GM21529 (cell line): ENCODE data around the gene EYA3.
A peak's percentile ranks its signal among the peaks of the same experiment; 100 is the strongest.

Source experiments
- ATAC-seq: cut with Tn5 transposase; IDR thresholded peaks from one replicate; pipeline ENCODE4 v1.9.1; 2021; ENCODE audit not compliant: unreplicated experiment

The EYA3 gene

DNA sequence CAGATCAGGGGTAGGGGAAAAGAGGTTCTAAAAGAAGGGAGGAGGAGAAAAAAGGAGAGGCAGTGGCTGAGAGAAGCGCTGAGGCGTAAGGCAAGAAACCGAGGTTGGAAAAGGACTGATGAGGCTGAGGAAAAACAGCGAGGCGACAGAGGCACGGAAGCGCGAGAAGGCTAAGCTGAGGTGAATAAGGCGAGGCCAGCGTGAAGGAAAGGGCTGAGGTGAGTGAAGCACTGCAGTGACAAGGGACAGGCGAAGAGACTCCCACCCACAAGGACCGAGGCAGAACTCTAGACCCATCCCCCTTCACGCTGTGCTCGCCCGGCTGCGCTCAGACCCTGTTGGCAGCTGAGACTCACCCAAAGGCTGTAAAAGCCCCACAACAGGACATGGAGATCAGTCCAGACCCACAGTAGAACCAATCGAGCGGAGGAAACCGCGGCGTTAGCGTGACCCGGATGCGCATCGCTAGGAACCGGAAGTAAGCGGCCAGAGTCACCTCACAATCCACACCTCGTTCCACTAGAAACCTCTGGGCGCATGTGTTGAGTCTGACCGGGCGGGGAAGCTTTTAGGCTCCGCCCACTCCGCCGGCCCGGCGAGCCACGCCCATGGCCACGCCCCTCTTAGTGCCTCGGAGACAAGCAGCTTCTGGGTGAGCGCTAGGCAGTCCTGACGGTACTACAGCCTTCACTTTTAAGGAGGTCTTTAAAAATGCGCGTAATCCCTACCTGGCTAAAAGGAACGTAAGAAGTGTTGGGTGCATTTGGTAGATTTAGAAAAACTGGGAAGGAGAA, at the start of gene EYA3:
TSS of gene EYA3 (minus strand) at position 443 of the 794 bp plus-strand sequence. CDS start 30,584 bp downstream, outside the sequence.
- ATAC-seq = peak; percentile 86

DNA sequence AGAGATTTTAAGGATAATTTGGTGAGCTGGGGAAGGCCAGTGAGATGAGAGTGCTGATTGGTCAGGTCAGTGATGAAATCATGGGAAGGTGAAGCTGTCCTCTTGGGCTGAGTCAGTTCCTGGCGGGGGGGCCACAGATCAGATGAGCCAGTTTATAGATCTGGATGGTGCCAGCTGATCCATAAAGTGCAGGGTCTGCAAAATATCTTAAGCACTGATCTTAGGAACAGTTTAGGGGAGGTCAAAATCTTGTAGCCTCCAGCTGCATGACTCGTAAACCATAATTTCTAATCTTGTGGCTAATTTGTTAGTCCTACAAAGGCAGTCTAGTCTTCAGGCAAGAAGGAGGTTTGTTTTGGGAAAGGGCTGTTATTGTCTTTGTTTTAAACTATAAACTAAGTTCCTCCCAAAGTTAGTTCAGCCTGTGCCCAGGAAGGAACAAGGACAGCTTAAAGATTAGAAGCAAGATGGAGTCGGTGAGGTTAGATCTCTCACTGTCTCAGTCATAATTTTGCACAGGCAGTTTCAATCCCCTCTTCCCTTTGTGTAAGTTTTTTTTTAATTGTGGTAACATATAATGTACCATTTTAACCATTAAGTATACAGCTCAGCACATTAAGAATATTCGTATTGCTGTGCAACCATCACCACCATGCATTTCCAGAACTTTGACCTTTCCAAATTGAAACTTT, 48.7 kb upstream of the EYA3 start:
- ATAC-seq = no peak

DNA sequence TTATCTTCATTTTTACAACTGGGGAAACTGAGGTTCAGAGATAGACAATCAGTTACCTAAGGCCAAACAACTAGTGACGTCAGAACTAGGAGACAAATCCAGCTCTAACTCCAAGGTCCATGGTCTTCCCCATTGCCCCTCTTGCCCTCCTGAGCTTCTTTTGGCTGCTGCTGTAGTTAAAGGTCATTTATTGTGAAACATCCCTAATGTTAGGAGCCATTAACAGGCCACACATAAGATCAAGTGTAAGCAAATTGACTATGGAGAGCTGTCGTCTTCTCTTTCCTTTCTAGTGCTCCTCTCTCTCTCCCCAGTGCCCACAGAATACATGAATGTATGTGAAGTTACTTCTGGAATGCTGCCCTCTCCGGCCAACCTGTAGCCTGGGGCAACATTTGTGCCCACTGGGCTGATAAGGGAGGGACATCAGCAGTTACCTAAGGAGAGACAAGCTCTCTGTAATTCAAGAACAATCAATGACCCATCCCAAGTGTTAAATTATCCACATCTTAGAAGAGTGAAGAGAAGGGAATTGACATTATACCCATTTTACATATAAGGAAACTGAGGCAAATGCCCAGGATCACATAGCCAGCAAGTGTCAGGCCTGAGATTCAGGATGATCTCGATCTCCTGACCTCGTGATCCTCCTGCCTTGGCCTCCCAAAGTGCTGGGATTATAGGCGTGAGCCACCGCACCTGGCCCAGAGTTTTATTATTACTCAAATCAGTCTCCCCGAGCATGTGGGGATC, 47.9 kb upstream of the EYA3 start:
- ATAC-seq = no peak

DNA sequence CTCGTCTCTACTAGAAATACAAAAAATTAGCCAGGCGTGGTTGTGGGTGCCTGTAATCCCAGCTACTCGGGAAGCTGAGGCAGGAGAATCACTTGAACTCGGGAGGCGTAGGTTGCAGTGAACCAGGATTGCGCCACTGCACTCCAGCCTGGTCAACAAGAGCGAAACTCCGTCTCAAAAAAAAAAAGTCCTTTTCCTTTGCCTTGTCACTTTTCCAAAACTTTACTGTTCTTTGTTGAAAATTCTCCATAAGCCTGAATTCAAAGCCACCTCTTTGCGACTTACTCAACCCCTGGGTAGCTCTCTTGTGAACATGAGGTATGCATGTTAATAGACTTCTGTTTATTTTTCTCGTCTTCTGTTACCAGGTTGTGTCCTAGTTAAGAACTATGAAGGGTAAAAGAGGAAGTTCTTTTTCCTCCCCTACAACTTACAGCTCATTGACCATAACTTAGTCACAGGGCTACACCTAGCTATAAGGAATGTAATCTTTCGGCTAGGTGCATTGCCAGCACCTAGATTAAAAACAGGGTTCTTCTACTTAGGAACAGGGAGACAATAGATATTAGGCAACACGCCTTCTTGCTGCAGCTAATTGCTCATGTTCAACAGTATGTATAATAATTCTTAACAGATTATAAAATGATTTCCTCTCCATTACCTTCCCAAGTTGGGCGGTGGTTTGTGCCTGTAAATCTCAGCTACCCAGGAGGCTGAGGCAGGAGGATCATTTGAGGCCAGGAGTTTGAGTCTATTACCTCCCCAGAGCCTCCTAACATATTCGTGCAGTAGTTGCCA, 47.2 kb upstream of the EYA3 start:
- ATAC-seq = peak; percentile 51

- ATAC-seq = no peak
These were observed 46.3 kb upstream of the EYA3 start for GRCh38 chr1:28134651-28135207.

DNA sequence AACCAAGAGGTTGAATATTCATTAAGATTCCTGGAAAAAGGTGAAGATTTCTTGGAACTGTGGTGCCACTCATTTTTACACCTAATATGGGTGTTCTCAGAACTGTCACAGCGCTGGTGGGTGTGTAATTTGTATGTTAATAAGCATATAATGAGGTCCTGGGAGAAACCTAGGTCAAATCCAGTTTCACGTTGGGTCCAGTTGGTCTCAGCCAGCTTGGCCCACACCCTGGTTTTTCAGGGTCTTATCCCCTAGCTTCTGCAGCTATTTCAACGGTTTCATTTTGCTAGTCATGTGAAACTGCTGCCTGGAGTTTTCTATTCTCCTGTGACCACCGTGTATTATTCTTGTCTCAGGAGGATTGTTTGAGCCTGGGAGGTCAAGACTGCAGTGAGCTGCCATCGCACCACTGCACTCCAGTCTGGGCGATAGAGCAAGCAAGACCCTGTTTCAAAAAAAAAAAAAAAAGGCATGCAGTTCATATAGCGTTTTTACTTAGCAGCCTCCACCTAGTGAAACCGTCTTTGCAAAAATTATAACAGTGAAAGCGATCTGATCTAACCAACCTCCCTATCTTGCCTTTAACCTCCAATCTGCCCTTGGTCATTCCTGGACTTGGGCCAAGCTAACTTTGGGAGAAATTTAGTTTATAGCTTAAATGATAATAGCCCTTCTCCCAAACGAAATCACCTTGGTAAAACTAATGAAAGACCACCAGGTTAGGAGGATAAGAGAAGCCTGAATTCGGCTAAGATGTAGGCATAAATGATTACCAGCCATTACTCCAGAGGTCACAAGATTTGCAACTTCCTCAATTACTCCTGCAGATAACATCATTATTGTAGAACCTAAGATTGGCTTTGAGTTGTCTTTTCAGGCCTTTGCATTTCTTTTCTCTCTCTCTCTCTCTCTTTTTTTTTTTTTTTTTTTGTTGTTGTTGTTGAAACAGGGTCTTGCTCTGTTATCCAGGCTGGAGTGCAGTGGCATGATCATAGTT, 44.1 kb upstream of the EYA3 start:
- no peak for ATAC-seq

DNA sequence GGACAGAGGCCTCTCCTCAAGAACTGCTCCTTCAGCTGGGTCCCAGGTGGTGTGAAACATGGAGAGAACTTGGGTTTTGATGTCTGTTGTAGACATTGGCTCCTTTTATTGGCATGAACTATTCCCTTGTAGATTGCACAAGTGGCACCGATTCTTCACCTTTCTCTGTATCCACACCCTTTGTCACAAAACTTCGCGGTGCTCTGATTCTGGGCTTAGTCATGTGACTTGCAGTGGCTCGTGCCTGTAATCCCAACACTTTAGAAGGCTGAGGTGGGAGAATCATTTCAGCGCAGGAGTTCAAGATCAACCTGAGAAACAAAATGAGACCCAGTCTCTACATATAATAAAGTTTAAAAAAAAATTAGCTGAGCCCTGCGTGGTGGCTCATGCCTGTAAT, 42.5 kb upstream of the EYA3 start:
- ATAC-seq = no peak

DNA sequence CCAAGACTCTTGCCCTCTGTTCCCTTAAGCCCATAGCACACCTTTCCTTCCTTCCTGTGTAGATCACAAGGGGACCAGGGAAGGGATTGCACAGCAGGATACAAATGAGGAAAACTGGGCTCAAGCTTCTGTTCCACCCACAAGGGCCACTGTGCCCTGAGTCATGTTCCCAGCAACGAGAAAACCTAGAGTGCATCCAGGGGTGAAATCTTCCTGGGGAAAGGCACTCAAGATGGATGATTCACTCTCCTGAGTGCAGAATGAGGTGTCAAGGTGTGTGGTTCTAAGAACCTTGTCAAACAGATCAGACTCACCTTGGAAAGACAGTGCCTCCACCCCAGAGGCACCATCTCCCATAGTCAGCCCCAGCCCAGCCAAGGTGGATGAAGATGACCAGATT, 40.7 kb upstream of the EYA3 start:
- no peak for ATAC-seq

DNA sequence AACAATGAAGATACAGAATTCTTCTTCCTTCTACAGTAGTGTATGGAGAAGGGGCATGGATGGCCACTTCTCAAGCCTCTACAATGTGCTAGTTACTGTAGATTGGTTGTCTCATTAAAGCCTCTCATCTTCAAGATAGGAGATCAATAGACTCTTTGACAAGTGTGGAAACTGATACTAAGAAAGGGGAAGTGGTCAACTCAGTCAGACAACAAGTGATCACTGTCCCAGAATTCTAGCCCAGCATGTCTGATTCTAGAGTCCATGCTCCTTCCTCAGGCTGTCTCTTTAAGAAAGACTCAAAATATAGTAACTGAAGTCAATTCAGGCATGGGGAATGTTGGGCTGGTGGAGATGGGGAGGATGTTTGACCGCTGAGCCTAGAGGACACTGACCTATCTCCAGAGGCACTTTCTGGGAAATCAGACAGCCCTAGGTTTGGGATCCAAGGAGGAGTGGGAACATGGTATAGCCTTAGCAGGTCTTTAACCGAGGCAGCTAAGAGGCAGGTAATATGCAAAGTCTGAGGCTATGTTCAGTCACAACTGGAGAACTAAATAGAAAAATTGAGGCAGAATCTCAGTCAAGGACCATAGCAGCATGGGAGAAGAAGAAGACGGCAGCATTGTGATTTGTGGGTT, 39.3 kb upstream of the EYA3 start:
- peak; percentile 83 for ATAC-seq

GRCh38 chr1:28126783-28127490, 38.5 kb upstream of the EYA3 start:
- no peak for ATAC-seq

GRCh38 chr1:28126212-28126611, 37.8 kb upstream of the EYA3 start:
- no peak for ATAC-seq

GRCh38 chr1:28123461-28123961, 35.1 kb upstream of the EYA3 start:
- ATAC-seq = no peak

GRCh38 chr1:28122183-28122582, 33.8 kb upstream of the EYA3 start:
- no peak for ATAC-seq

GRCh38 chr1:28119556-28119955, 31.1 kb upstream of the EYA3 start:
- ATAC-seq = no peak

DNA sequence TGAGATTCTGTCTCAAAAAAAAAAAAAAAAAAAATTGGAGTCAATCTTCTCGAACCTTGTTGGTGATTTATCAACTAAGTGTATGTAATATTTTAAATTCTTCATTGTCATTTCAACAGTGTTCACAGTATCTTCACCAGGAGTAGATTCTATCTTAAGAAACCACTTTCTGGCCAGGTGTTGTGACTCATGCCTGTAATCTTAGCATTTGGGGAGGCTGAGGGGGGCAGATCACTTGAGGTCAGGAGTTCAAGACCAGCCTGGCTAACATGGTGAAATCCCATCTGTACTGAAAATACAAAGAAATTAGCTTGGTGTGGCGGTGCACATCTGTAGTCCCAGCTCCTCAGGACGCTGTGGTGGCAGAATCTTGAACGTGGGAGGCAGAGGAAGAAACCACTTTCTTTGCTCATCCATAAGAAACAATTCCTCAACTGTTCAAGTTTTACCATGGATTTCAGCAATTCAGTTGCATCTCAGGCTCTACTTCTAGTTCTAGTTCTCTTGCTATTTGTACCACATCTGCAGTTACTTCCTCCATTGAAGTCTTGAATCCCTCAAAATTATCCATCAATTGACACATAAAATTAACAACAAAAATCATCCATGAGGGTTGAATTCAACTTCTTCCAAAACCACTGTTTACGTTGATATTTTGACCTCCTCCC, 30.4 kb upstream of the EYA3 start:
- no peak for ATAC-seq

- no peak for ATAC-seq
These were observed 26.9 kb upstream of the EYA3 start for GRCh38 chr1:28115267-28115666.

DNA sequence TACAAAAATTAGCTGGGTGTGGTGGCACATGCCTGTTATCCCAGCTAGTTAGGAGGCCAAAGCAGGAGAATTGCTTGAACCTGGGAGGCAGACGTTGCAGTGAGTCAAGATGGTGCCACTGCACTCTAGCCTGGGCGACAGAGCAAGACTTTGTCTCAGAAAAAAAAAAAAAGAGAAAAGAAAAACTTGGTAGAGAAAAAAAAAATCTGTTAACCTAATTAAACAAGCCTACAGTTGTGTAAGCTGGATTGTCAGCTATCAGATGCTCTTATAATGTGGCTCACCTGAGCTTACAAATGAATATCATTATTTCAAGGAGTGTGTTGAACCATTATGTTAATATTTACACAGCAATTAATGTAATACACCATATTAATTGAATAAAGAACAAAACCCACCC, 26.4 kb upstream of the EYA3 start:
- no peak for ATAC-seq

DNA sequence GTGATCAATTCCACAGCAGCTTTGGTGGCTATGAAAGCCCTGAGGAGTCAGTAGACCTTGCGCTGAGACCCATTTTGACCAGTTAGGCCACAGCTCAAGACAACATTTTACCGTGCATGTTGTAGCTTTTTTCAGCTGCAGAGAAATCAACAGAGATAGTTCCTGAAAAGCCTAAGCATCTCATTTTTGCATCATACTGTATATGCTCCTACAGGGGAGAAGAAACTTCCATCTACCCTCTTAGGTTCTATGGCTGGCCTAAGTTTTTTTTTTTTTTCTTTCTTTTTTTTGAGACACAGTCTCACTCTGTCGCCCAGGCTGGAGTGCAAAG, 24.8 kb upstream of the EYA3 start:
- no peak for ATAC-seq
